H54 (cell line): ENCODE measurements around the gene FHOD3.

Experiments used
- DNase-seq: peaks from one replicate; pipeline ENCODE4 v3.0.0; 2011; ENCODE audit warnings: low spot score, mixed read lengths; ENCODE audit not compliant: insufficient read length
- FAIRE-seq: peaks from 3 replicates; lab custom pipeline; 2011; peaks lifted over from hg19 to GRCh38; lab: Jason Lieb, UNC
- POLR2A ChIP-seq: IDR thresholded peaks from 2 replicates; pipeline ENCODE4 v1.6.1; 2011; ENCODE audit warnings: low read depth, mild to moderate bottlenecking, low read length

Gene FHOD3

GRCh38 chr18:36464126-36464651 lies 166.7 kb downstream of the FHOD3 start:
- no peak for TF ChIP-seq POLR2A
- FAIRE-seq (no peak), DNase-seq (no peak)

GRCh38 chr18:36465276-36465675 lies 167.8 kb downstream of the FHOD3 start:
- TF ChIP-seq POLR2A = no peak
- DNase-seq (no peak), FAIRE-seq (no peak)

- FAIRE-seq (no peak), DNase-seq (no peak)
- no peak for TF ChIP-seq POLR2A
Observed at GRCh38 chr18:36465970-36466369, 168.5 kb downstream of the FHOD3 start.

- TF ChIP-seq POLR2A = no peak
- DNase-seq (no peak), FAIRE-seq (no peak)
Observed at GRCh38 chr18:36467614-36468013, 170.1 kb downstream of the FHOD3 start.

GRCh38 chr18:36468161-36468560 lies 170.6 kb downstream of the FHOD3 start:
- DNase-seq (no peak), FAIRE-seq (no peak)
- no peak for TF ChIP-seq POLR2A

- no peak for FAIRE-seq
- no peak for DNase-seq
- TF ChIP-seq POLR2A = no peak
Observed at GRCh38 chr18:36469461-36469860, 171.9 kb downstream of the FHOD3 start.

- TF ChIP-seq POLR2A = no peak
- DNase-seq = no peak
- no peak for FAIRE-seq
Observed at GRCh38 chr18:36470896-36471295, 173.4 kb downstream of the FHOD3 start.

GRCh38 chr18:36471393-36471792 lies 173.9 kb downstream of the FHOD3 start:
- DNase-seq (no peak), FAIRE-seq (no peak)
- no peak for TF ChIP-seq POLR2A

GRCh38 chr18:36476433-36476832 lies 178.9 kb downstream of the FHOD3 start:
- FAIRE-seq = no peak
- no peak for TF ChIP-seq POLR2A

GRCh38 chr18:36477776-36478175 lies 180.3 kb downstream of the FHOD3 start:
- DNase-seq (no peak), FAIRE-seq (no peak)
- TF ChIP-seq POLR2A = no peak

More at GRCh38 chr18:36476433-36476832, 178.9 kb downstream of the FHOD3 start:
- no peak for DNase-seq

GRCh38 chr18:36481201-36481657 lies 183.7 kb downstream of the FHOD3 start:
- no peak for FAIRE-seq
- no peak for DNase-seq
- no peak for TF ChIP-seq POLR2A

GRCh38 chr18:36481935-36482334 lies 184.4 kb downstream of the FHOD3 start:
- DNase-seq (no peak), FAIRE-seq (no peak)
- no peak for TF ChIP-seq POLR2A

- no peak for TF ChIP-seq POLR2A
- FAIRE-seq (no peak), DNase-seq (no peak)
Observed at GRCh38 chr18:36484591-36484990, 187.1 kb downstream of the FHOD3 start.

GRCh38 chr18:36485772-36486171 lies 188.3 kb downstream of the FHOD3 start:
- FAIRE-seq (no peak), DNase-seq (no peak)
- TF ChIP-seq POLR2A = no peak

- DNase-seq = no peak
- TF ChIP-seq POLR2A = no peak
- no peak for FAIRE-seq
Observed at GRCh38 chr18:36488131-36488530, 190.6 kb downstream of the FHOD3 start.

- no peak for FAIRE-seq
- no peak for TF ChIP-seq POLR2A
- no peak for DNase-seq
Observed at GRCh38 chr18:36490897-36491296, 193.4 kb downstream of the FHOD3 start.
